Hepatocyte (in vitro differentiated cells): ENCODE measurements around the gene NTNG1.

Source experiments
- EZH2 ChIP-seq: fragments of 200-600 bp; sonication (generic); IDR thresholded peaks from 2 replicates; pipeline ENCODE4 v1.6.1; 2016; ENCODE audit warnings: antibody characterized with exemption, mild to moderate bottlenecking, borderline replicate concordance
- EZH2phosphoT487 ChIP-seq: fragments of 200-600 bp; sonication (generic); IDR thresholded peaks from one replicate; pipeline ENCODE4 v1.6.1; 2018; ENCODE audit warnings: antibody characterized with exemption, mild to moderate bottlenecking, low read depth, moderate library complexity; ENCODE audit not compliant: unreplicated experiment, severe bottlenecking
- TF ChIP-seq, protein P1 (sequence below): fragments of 200-600 bp; sonication (generic); IDR thresholded peaks from 2 replicates; pipeline ENCODE4 v1.5.1; 2016; ENCODE audit warnings: antibody characterized with exemption, mild to moderate bottlenecking; ENCODE audit not compliant: poor library complexity

- TF ChIP-seq, protein P1, sequence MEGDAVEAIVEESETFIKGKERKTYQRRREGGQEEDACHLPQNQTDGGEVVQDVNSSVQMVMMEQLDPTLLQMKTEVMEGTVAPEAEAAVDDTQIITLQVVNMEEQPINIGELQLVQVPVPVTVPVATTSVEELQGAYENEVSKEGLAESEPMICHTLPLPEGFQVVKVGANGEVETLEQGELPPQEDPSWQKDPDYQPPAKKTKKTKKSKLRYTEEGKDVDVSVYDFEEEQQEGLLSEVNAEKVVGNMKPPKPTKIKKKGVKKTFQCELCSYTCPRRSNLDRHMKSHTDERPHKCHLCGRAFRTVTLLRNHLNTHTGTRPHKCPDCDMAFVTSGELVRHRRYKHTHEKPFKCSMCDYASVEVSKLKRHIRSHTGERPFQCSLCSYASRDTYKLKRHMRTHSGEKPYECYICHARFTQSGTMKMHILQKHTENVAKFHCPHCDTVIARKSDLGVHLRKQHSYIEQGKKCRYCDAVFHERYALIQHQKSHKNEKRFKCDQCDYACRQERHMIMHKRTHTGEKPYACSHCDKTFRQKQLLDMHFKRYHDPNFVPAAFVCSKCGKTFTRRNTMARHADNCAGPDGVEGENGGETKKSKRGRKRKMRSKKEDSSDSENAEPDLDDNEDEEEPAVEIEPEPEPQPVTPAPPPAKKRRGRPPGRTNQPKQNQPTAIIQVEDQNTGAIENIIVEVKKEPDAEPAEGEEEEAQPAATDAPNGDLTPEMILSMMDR = no peak
- no peak for TF ChIP-seq EZH2
- TF ChIP-seq EZH2phosphoT487 = no peak
These were observed 114.6 kb downstream of the NTNG1 start for GRCh38 chr1:107255469-107255868.
